HCT116 (cell line): ENCODE measurements around the gene TBC1D12. TPM values are rescaled to one million over a fixed set of nuclear protein-coding genes. Genes with fewer than 3 reads are reported as not detected.

ENCODE experiments used
- ATAC-seq: fragments of 200-7000 bp; cut with Tn5 transposase; 2 replicates; pipeline ENCODE4 v1.9.1; 2020; ENCODE audit warnings: mild to moderate bottlenecking, moderate library complexity
- BruUV-seq: library from RNA; stranded (reverse); fragments of 400-500 nt; replicated peaks from 2 replicates; lab custom pipeline; 2021; lab: Mats Ljungman, UMichigan
- CTCF ChIA-PET: fragments of 300-600 bp; sonication (Branson Sonifier 250); formaldehyde crosslinking; loops from one replicate; lab custom pipeline; 2021; ENCODE audit warnings: antibody characterized with exemption; lab: Charles Lee
- POLR2A ChIA-PET: fragments of 300-600, 350-600 bp; sonication (Branson Sonifier 250); formaldehyde crosslinking; loops from one replicate; lab custom pipeline; 2021; ENCODE audit warnings: antibody characterized with exemption; lab: Charles Lee
- RAD21 ChIA-PET, 2 experiments: fragments of 300-600 bp; sonication (Branson Sonifier 250); formaldehyde crosslinking; loops; one replicate each; lab custom pipeline; 2023; ENCODE audit warnings: low total read pairs in 2 of 2; ENCODE audit not compliant: uncharacterized antibody in 2 of 2, unreplicated experiment in 2 of 2, low non-redundant PET in 1 of 2; lab: Charles Lee
- DNase-seq: peaks from one replicate; pipeline ENCODE4 v3.0.0-alpha.2; 2010; ENCODE audit warnings: low read depth, low spot score
- H2AFZ ChIP-seq: fragments of 200-600 bp; shearing (Covaris generic), sonication (generic); 2 replicates; pipeline ENCODE4 v1.6.1; 2017; ENCODE audit warnings: low read depth, mixed run types, mixed read lengths, antibody characterized with exemption, low read length; ENCODE audit not compliant: poor library complexity, severe bottlenecking
- H3K27ac ChIP-seq: 2 replicates; pipeline ENCODE4 v1.5.1; 2012; ENCODE audit warnings: low read depth, low read length
- H3K27me3 ChIP-seq: fragments of 200-600 bp; sonication (generic); 2 replicates; pipeline ENCODE4 v1.6.1; 2016; ENCODE audit warnings: mixed run types, low read length, mixed read lengths; ENCODE audit not compliant: insufficient read depth
- H3K36me3 ChIP-seq, 2 experiments: fragments of 200-500 bp in 1 of 2; fragments of 200-600 bp in 1 of 2; sonication (Bioruptor generic) in 1 of 2; sonication (generic) in 1 of 2; 2 replicates each; pipeline versions ENCODE4 v1.5.1 to v1.6.1; 2014 to 2016; ENCODE audit warnings: low read length in 2 of 2, inconsistent platforms in 1 of 2, mixed read lengths in 1 of 2, mixed run types in 1 of 2; ENCODE audit not compliant: insufficient read depth in 2 of 2, control insufficient read depth in 1 of 2
- H3K4me1 ChIP-seq, 2 experiments: fragments of 200-600 bp in 1 of 2; sonication (generic) in 1 of 2; 2 replicates each; pipeline versions ENCODE4 v1.5.1 to v1.6.1; 2012 to 2017; ENCODE audit warnings: low read length in 2 of 2, inconsistent platforms in 1 of 2, mild to moderate bottlenecking in 1 of 2, mixed read lengths in 1 of 2, mixed run types in 1 of 2, moderate library complexity in 1 of 2; ENCODE audit not compliant: insufficient read depth in 2 of 2, control insufficient read depth in 1 of 2
- H3K4me2 ChIP-seq: fragments of 200-600 bp; sonication (generic); 2 replicates; pipeline ENCODE4 v1.6.1; 2017; ENCODE audit warnings: mixed run types, low read length, mixed read lengths
- H3K4me3 ChIP-seq, 2 experiments: fragments of 200-600 bp in 1 of 2; sonication (generic) in 1 of 2; replicated peaks in 1 of 2; 2 replicates each; pipeline ENCODE4 v1.5.1; 2011 to 2016; ENCODE audit warnings: low read length in 2 of 2, control low read depth in 1 of 2, low read depth in 1 of 2, mild to moderate bottlenecking in 1 of 2, mixed read lengths in 1 of 2, mixed run types in 1 of 2
- H3K79me2 ChIP-seq: fragments of 200-600 bp; sonication (generic); 2 replicates; pipeline ENCODE4 v1.6.1; 2017; ENCODE audit warnings: mild to moderate bottlenecking, mixed run types, low read length, moderate library complexity, mixed read lengths; ENCODE audit not compliant: insufficient read depth
- H3K9ac ChIP-seq: fragments of 200-600 bp; sonication (generic); 2 replicates; pipeline ENCODE4 v1.6.1; 2016; ENCODE audit warnings: low read length, mixed read lengths
- H3K9me2 ChIP-seq: fragments of 200-600 bp; sonication (generic), shearing (Covaris generic); 2 replicates; pipeline ENCODE4 v1.6.1; 2017; ENCODE audit warnings: mixed run types, mild to moderate bottlenecking, moderate library complexity; ENCODE audit not compliant: insufficient read depth
- H3K9me3 ChIP-seq, 2 experiments: fragments of 200-500 bp in 1 of 2; fragments of 200-600 bp in 1 of 2; sonication (Bioruptor generic) in 1 of 2; sonication (generic) in 1 of 2; 2 replicates each; pipeline ENCODE4 v1.6.1; 2014 to 2017; ENCODE audit warnings: low read length in 2 of 2, mixed read lengths in 2 of 2, inconsistent platforms in 1 of 2, low read depth in 1 of 2, mild to moderate bottlenecking in 1 of 2, mixed run types in 1 of 2, moderate library complexity in 1 of 2; ENCODE audit not compliant: control insufficient read depth in 1 of 2, insufficient read depth in 1 of 2
- H4K20me1 ChIP-seq: fragments of 200-600 bp; sonication (generic), shearing (Covaris generic); 2 replicates; pipeline ENCODE4 v1.6.1; 2017; ENCODE audit warnings: mixed run types, mild to moderate bottlenecking, moderate library complexity; ENCODE audit not compliant: insufficient read depth
- EGR1 ChIP-seq: IDR thresholded peaks from 2 replicates; pipeline ENCODE4 v1.6.1; 2012; ENCODE audit warnings: low read depth
- MAX ChIP-seq: IDR thresholded peaks from 2 replicates; pipeline ENCODE4 v1.6.1; 2012
- SIN3A ChIP-seq: IDR thresholded peaks from 2 replicates; pipeline ENCODE4 v1.6.1; 2012; ENCODE audit warnings: low read depth
- YY1 ChIP-seq: IDR thresholded peaks from 2 replicates; pipeline ENCODE4 v1.6.1; 2011; ENCODE audit warnings: low read length, low read depth, moderate library complexity, mild to moderate bottlenecking; ENCODE audit not compliant: insufficient replicate concordance; ENCODE audit errors: extremely low read depth
- ZBTB33 ChIP-seq: IDR thresholded peaks from 2 replicates; pipeline ENCODE4 v1.6.1; 2011; ENCODE audit warnings: mild to moderate bottlenecking, low read length, moderate library complexity; ENCODE audit not compliant: insufficient replicate concordance; ENCODE audit errors: extremely low read depth
- ZFX ChIP-seq: fragments of 450-650 bp; IDR thresholded peaks from 2 replicates; pipeline ENCODE4 v1.6.1; 2017
- intact Hi-C: fragments of 100-400 bp; cut with micrococcal nuclease; formaldehyde crosslinking; loops from 2 replicates; pipeline ENCODE4 v1.10.0; 2022
- total RNA-seq: library from RNA; stranded (reverse); gene quantifications from one replicate; pipeline ENCODE4 v1.2.1, GENCODE V29; 2021; ENCODE audit not compliant: unreplicated experiment

The TBC1D12 gene
- total RNA-seq, 1 experiment from 2014 or later: 7.1 TPM

- H3K27ac ChIP-seq: no peak overlapping the region
- no TSS peak for BruUV-seq
- ChIA-PET POLR2A (no interaction called here), RAD21 (no interaction called here), CTCF (no interaction called here)
- H3K9me2 ChIP-seq: no peaks in the 10 kb centered on the region
- no peak for DNase-seq
- peaks cover 15% of the 10 kb centered on the region; the same call in 1 of the 2 replicates for H3K79me2 ChIP-seq
- H4K20me1 ChIP-seq: no peaks in the 10 kb centered on the region
- peaks cover 0 to 4% of the 10 kb centered on the region in 2 experiments; a peak in 1 of 4 replicates for H3K4me1 ChIP-seq
- peaks cover 4 to 21% of the 10 kb centered on the region in 2 experiments; a peak in 3 of 4 replicates for H3K36me3 ChIP-seq
- no peak overlapping the region for H3K4me2 ChIP-seq
- TF ChIP-seq SIN3A: no peak
- TF ChIP-seq MAX: no peak
- H3K4me3 ChIP-seq: no peak overlapping the region
- no peaks in the 10 kb centered on the region for H3K9me3 ChIP-seq
- no peak for ATAC-seq
- H3K27me3 ChIP-seq: no peaks in the 10 kb centered on the region
- no peak overlapping the region for H2AFZ ChIP-seq
- intact Hi-C loops: no loop called here
- H3K9ac ChIP-seq: no peak overlapping the region
These were observed 169.2 kb downstream of the TBC1D12 start for GRCh38 chr10:94571528-94571927.

- no peaks in the 10 kb centered on the region for H3K4me1 ChIP-seq
- no peaks in the 10 kb centered on the region for H4K20me1 ChIP-seq
- POLR2A ChIA-PET: no interaction called here
- no peak overlapping the region for H2AFZ ChIP-seq
- no peak overlapping the region for H3K27ac ChIP-seq
- H3K79me2 ChIP-seq: peaks cover 10% of the 10 kb centered on the region; the same call in 1 of the 2 replicates
- no peaks in the 10 kb centered on the region for H3K9me3 ChIP-seq
- no peaks in the 10 kb centered on the region for H3K9me2 ChIP-seq
- no peaks in the 10 kb centered on the region for H3K27me3 ChIP-seq
- H3K9ac ChIP-seq: no peak overlapping the region
- H3K4me3 ChIP-seq: no peak overlapping the region
- BruUV-seq: no TSS peak
- TF ChIP-seq EGR1 (no peak), YY1 (no peak), ZBTB33 (no peak), ZFX (no peak)
- TF ChIP-seq, all 23 proteins: peak for 0
- ChIA-PET CTCF (no interaction called here), RAD21 (no interaction called here)
- intact Hi-C loops: no loop called here
- DNase-seq: no peak
- Histone ChIP-seq H3K4me2 (no peak overlapping the region), H3K36me3 (peaks cover 7 to 21% of the 10 kb centered on the region in 2 experiments; a peak in 2 of 4 replicates)
- no peak for ATAC-seq
These were observed 176.4 kb downstream of the TBC1D12 start for GRCh38 chr10:94578790-94579189.
